Neutrophil (primary cell): Measurements from ENCODE around the gene GCNT2.

Experiments used
- H3K27ac ChIP-seq: fragments of 200-600 bp; sonication (generic); 2 replicates; pipeline ENCODE4 v1.5.1; 2016; ENCODE audit warnings: mild to moderate bottlenecking, moderate library complexity
- H3K27me3 ChIP-seq: fragments of 200-600 bp; sonication (generic); 2 replicates; pipeline ENCODE4 v1.6.0; 2016; ENCODE audit warnings: mild to moderate bottlenecking
- H3K36me3 ChIP-seq: fragments of 200-600 bp; sonication (generic); 2 replicates; pipeline ENCODE4 v1.5.1; 2017
- H3K4me1 ChIP-seq, 2 experiments: fragments of 200-600 bp in 1 of 2; sonication (generic) in 1 of 2; 1 replicate in 1 of 2; 2 replicates in 1 of 2; pipeline versions ENCODE4 v1.5.1 to v1.6.1; 2013 to 2016; ENCODE audit warnings: low read depth in 1 of 2, low read length in 1 of 2, mild to moderate bottlenecking in 1 of 2, moderate library complexity in 1 of 2; ENCODE audit not compliant: control insufficient read depth in 1 of 2, insufficient read depth in 1 of 2
- H3K4me3 ChIP-seq, 2 experiments: fragments of 200-600 bp in 1 of 2; sonication (generic) in 1 of 2; 1 replicate in 1 of 2; 2 replicates in 1 of 2; pipeline ENCODE4 v1.5.1; 2013 to 2016; ENCODE audit warnings: low read depth in 1 of 2, low read length in 1 of 2, mild to moderate bottlenecking in 1 of 2, moderate library complexity in 1 of 2
- H3K9me3 ChIP-seq: fragments of 200-600 bp; sonication (generic); 2 replicates; pipeline ENCODE4 v1.5.1; 2016
- TF ChIP-seq, protein P1 (sequence below): fragments of 200-600 bp; sonication (generic); IDR thresholded peaks from 2 replicates; pipeline ENCODE4 v1.5.1; 2016; ENCODE audit warnings: antibody characterized with exemption

GCNT2 gene

DNA sequence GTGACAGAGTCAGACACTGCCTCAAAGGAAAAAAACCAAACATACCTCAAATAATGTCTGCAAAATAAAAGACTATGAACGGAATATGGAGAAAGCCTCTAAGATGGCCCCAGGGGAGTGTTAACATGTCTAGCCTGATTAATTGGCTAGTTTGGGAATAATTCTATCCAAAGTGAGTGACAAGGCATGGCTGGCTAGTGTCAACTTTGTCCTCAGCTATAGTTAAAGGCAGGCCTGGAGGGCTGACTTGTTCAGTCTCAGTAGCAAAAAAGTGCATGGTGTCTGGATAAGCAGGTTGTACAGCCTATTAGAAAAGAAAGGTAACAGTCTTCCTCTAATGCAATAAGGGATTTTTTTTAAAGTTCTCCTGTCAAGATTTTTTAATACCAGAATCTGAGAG is 32.7 kb downstream of the GCNT2 start:
- TF ChIP-seq, protein P1, sequence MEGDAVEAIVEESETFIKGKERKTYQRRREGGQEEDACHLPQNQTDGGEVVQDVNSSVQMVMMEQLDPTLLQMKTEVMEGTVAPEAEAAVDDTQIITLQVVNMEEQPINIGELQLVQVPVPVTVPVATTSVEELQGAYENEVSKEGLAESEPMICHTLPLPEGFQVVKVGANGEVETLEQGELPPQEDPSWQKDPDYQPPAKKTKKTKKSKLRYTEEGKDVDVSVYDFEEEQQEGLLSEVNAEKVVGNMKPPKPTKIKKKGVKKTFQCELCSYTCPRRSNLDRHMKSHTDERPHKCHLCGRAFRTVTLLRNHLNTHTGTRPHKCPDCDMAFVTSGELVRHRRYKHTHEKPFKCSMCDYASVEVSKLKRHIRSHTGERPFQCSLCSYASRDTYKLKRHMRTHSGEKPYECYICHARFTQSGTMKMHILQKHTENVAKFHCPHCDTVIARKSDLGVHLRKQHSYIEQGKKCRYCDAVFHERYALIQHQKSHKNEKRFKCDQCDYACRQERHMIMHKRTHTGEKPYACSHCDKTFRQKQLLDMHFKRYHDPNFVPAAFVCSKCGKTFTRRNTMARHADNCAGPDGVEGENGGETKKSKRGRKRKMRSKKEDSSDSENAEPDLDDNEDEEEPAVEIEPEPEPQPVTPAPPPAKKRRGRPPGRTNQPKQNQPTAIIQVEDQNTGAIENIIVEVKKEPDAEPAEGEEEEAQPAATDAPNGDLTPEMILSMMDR: no peak
- no peak overlapping the region for H3K27ac ChIP-seq
- no peaks in the 10 kb centered on the region for H3K4me1 ChIP-seq
- H3K27me3 ChIP-seq: no peaks in the 10 kb centered on the region
- no peaks in the 10 kb centered on the region for H3K36me3 ChIP-seq
- no peaks in the 10 kb centered on the region for H3K9me3 ChIP-seq
- H3K4me3 ChIP-seq: no peak overlapping the region

DNA sequence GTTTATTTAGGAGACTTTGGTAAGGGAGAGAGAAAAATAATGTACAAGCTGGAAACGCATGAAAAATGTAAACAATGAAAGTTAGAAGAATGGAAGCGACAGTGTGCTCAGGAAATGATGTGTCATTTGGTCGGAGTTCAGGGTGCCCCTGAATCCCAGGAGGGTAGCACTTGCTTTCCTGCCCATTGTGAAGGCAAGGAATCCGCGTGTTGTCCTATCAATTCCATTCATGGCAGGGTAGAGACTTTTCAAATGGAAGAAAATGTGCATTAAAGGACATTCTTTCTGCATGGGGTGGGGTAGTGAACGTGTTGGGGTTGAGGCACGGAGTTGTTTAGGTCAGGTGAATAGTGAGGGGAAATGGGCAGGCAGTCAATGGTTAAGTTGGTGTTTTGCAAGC is 33.7 kb downstream of the GCNT2 start:
- H3K27me3 ChIP-seq: no peaks in the 10 kb centered on the region
- no peaks in the 10 kb centered on the region for H3K36me3 ChIP-seq
- TF ChIP-seq, protein P1: no peak
- H3K4me3 ChIP-seq: no peak overlapping the region
- no peak overlapping the region for H3K27ac ChIP-seq
- no peaks in the 10 kb centered on the region for H3K4me1 ChIP-seq
- no peaks in the 10 kb centered on the region for H3K9me3 ChIP-seq

DNA sequence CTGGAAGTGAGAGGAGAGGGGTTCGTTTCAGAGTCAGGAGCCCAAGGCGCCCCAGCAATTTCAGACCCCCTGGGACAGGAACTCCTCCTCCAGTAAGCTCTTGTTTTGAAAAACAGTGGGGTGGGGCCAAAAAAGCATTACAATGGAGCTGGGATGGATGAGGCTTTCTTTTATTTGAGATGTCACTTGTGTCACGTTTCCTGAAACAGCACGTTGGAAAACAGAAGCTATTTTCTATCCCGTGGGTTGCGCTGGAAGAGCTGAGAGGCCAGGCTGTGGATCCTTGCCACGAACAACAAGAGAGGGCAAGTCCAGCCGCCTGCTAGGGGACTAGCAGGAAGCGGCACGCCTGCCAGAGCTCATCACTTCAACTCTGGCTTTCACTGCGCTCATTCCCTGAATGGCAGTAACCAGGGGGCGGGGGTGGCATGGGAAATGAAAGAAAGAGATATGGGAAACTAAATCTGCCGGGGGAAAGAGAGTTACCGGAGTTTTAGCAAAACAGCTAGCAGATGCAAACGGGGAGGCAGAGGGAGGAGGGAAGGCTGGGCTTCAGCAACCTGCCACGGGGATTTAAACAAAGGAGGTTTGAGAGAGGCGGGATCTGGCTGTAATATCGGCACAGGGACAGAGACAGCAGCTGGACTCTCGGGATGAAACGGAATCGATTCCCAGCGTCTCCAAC is 34.6 kb downstream of the GCNT2 start:
- no peaks in the 10 kb centered on the region for H3K36me3 ChIP-seq
- no peaks in the 10 kb centered on the region for H3K27me3 ChIP-seq
- H3K27ac ChIP-seq: no peak overlapping the region
- TF ChIP-seq, protein P1: no peak
- no peak overlapping the region for H3K4me3 ChIP-seq
- H3K4me1 ChIP-seq: no peaks in the 10 kb centered on the region
- H3K9me3 ChIP-seq: no peaks in the 10 kb centered on the region

DNA sequence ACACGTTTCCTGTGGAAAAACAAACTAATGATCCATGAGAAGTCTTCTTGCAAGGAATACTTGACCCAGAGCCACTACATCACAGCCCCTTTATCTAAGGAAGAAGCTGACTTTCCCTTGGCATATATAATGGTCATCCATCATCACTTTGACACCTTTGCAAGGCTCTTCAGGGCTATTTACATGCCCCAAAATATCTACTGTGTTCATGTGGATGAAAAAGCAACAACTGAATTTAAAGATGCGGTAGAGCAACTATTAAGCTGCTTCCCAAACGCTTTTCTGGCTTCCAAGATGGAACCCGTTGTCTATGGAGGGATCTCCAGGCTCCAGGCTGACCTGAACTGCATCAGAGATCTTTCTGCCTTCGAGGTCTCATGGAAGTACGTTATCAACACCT is 35.4 kb downstream of the GCNT2 start:
- Histone ChIP-seq H3K27ac (no peak overlapping the region), H3K4me3 (no peak overlapping the region)
- TF ChIP-seq, protein P1: no peak

DNA sequence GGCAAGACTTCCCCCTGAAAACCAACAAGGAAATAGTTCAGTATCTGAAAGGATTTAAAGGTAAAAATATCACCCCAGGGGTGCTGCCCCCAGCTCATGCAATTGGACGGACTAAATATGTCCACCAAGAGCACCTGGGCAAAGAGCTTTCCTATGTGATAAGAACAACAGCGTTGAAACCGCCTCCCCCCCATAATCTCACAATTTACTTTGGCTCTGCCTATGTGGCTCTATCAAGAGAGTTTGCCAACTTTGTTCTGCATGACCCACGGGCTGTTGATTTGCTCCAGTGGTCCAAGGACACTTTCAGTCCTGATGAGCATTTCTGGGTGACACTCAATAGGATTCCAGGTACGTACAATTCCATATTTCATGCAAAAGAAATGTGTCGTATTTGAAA is 35.8 kb downstream of the GCNT2 start:
- H3K4me3 ChIP-seq: no peak overlapping the region
- TF ChIP-seq, protein P1: no peak
- no peak overlapping the region for H3K27ac ChIP-seq

More for the DNA sequence above, 35.4 kb downstream of the GCNT2 start:
- Histone ChIP-seq H3K27me3 (no peaks in the 10 kb centered on the region), H3K9me3 (no peaks in the 10 kb centered on the region), H3K4me1 (no peaks in the 10 kb centered on the region), H3K36me3 (no peaks in the 10 kb centered on the region)

More for the DNA sequence above, 35.8 kb downstream of the GCNT2 start:
- Histone ChIP-seq H3K36me3 (no peaks in the 10 kb centered on the region), H3K9me3 (no peaks in the 10 kb centered on the region), H3K4me1 (no peaks in the 10 kb centered on the region), H3K27me3 (no peaks in the 10 kb centered on the region)
